Stimulated activated CD4-positive, alpha-beta T cell treated with anti-CD3 and anti-CD28 coated beads, Interleukin-2, amount 100 ng/mL, for 4 hours (primary cell): ENCODE data around the gene PPP2R5B.

ENCODE experiments used
- DNase-seq: peaks from one replicate; pipeline ENCODE4 v3.0.0-alpha.2; 2020; ENCODE audit warnings: low read depth

Gene PPP2R5B

GRCh38 chr11:64908766-64909165, 15.7 kb upstream of the PPP2R5B start:
- DNase-seq = no peak

GRCh38 chr11:64909653-64910343, 14.7 kb upstream of the PPP2R5B start:
- no peak for DNase-seq

- DNase-seq = no peak
Measured at GRCh38 chr11:64910451-64911093, 13.9 kb upstream of the PPP2R5B start.

- no peak for DNase-seq
Measured at GRCh38 chr11:64911142-64911541, 13.3 kb upstream of the PPP2R5B start.

- no peak for DNase-seq
Measured at GRCh38 chr11:64911689-64912088, 12.8 kb upstream of the PPP2R5B start.

GRCh38 chr11:64913171-64913727, 11.2 kb upstream of the PPP2R5B start:
- DNase-seq = no peak

- no peak for DNase-seq
Measured at GRCh38 chr11:64914123-64914522, 10.4 kb upstream of the PPP2R5B start.

GRCh38 chr11:64915376-64915887, 9.1 kb upstream of the PPP2R5B start:
- DNase-seq = no peak

- peak; percentile 6 for DNase-seq
Measured at GRCh38 chr11:64916040-64916774, 8.3 kb upstream of the PPP2R5B start.

GRCh38 chr11:64916775-64917662, 7.5 kb upstream of the PPP2R5B start, which contains the start of gene ATG2A:
Gene ATG2A (minus strand): TSS chr11:64917209. CDS start chr11:64917135, 74 bp downstream.
- DNase-seq = peak; percentile 98

GRCh38 chr11:64917663-64917995, 6.9 kb upstream of the PPP2R5B start:
- DNase-seq = no peak

GRCh38 chr11:64918017-64918416, 6.5 kb upstream of the PPP2R5B start:
- DNase-seq = no peak

- no peak for DNase-seq
Measured at GRCh38 chr11:64919627-64920026, 4.9 kb upstream of the PPP2R5B start.

- DNase-seq = no peak
Measured at GRCh38 chr11:64920124-64920523, 4.4 kb upstream of the PPP2R5B start.

- DNase-seq = no peak
Measured at GRCh38 chr11:64921384-64921783, 3.1 kb upstream of the PPP2R5B start.

GRCh38 chr11:64923151-64923661, 1.3 kb upstream of the PPP2R5B start:
- DNase-seq = no peak

- DNase-seq = no peak
Measured at GRCh38 chr11:64924910-64925284, 408 bp downstream of the PPP2R5B start.

- no peak for DNase-seq
Measured at GRCh38 chr11:64925536-64926436, 1.3 kb downstream of the PPP2R5B start.

GRCh38 chr11:64926689-64927088, 2.2 kb downstream of the PPP2R5B start:
- no peak for DNase-seq

GRCh38 chr11:64928957-64929356, 4.5 kb downstream of the PPP2R5B start:
- DNase-seq = no peak
